Measurements from ENCODE around the gene PIF1. TPM values are rescaled to one million over a fixed set of nuclear protein-coding genes. Genes with fewer than 3 reads are reported as not detected.

Gene PIF1
- polyA plus RNA-seq, 1 donor (not counting 4 experiments of a cell fraction or from before 2014, with no cell fraction given), result 7.6 TPM

- TF ChIP-seq, protein P1, sequence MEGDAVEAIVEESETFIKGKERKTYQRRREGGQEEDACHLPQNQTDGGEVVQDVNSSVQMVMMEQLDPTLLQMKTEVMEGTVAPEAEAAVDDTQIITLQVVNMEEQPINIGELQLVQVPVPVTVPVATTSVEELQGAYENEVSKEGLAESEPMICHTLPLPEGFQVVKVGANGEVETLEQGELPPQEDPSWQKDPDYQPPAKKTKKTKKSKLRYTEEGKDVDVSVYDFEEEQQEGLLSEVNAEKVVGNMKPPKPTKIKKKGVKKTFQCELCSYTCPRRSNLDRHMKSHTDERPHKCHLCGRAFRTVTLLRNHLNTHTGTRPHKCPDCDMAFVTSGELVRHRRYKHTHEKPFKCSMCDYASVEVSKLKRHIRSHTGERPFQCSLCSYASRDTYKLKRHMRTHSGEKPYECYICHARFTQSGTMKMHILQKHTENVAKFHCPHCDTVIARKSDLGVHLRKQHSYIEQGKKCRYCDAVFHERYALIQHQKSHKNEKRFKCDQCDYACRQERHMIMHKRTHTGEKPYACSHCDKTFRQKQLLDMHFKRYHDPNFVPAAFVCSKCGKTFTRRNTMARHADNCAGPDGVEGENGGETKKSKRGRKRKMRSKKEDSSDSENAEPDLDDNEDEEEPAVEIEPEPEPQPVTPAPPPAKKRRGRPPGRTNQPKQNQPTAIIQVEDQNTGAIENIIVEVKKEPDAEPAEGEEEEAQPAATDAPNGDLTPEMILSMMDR (optimal IDR thresholded peaks at IDR 0.05 in 1 of 3, IDR thresholded peaks at IDR 0.05 in 1 of 3, conservative IDR thresholded peaks at IDR 0.05 in 1 of 3; ENCODE audit: extremely low read depth in 1 of 3, insufficient read depth in 2 of 3, low read length in 3 of 3), result no peak
- no peak for TF ChIP-seq EZH2 (IDR thresholded peaks at IDR 0.05; ENCODE audit: low read length)
- Histone ChIP-seq H3K4me1 (ENCODE audit: control insufficient read depth, extremely low read depth, insufficient read depth, low read length) (peaks cover 61% of the 10 kb centered on the region), H3K4me2 (ENCODE audit: control insufficient read depth, extremely low read depth, insufficient read depth, low read depth, low read length) (peak overlapping the region; percentile 73), H3K9me1 (ENCODE audit: control insufficient read depth, extremely low read depth, insufficient read depth, low read length) (peaks cover 4% of the 10 kb centered on the region), H3K27ac (ENCODE audit: control insufficient read depth, insufficient read depth, low read length) (peak overlapping the region; percentile 29), H3K9ac (ENCODE audit: control insufficient read depth, extremely low read depth, insufficient read depth, low read length) (no peak overlapping the region), H3K27me3 (ENCODE audit: control insufficient read depth, extremely low read depth, insufficient read depth, low read length) (no peaks in the 10 kb centered on the region), H3K36me3 (ENCODE audit: control insufficient read depth in 2 of 2, extremely low read depth in 1 of 2, insufficient read depth in 2 of 2, low read length in 2 of 2) (peaks cover 0 to 11% of the 10 kb centered on the region in 2 experiments), H2AFZ (ENCODE audit: control insufficient read depth, low read length) (no peak overlapping the region), H4K20me1 (ENCODE audit: control insufficient read depth, extremely low read depth, insufficient read depth, low read length) (no peaks in the 10 kb centered on the region), H3K9me3 (ENCODE audit: control insufficient read depth, low read depth, low read length) (no peaks in the 10 kb centered on the region), H3K79me2 (ENCODE audit: control insufficient read depth, insufficient read depth, low read length) (peaks cover 60% of the 10 kb centered on the region), H3K4me3 (ENCODE audit: control insufficient read depth in 2 of 3, extremely low read depth in 1 of 3, insufficient read depth in 2 of 3, low read depth in 1 of 3, low read length in 3 of 3) (no peak overlapping the region)
- DNase-seq (ENCODE audit: low read depth, low spot score) (no peak), FAIRE-seq (no peak)
- dilution Hi-C loops (cut with MboI; ENCODE audit: extremely low pct_ligation_motif_present, low sequenced_read_pairs), result no loop called here
These were observed 22.6 kb upstream of the PIF1 start for GRCh38 chr15:64847876-64848716.

DNA sequence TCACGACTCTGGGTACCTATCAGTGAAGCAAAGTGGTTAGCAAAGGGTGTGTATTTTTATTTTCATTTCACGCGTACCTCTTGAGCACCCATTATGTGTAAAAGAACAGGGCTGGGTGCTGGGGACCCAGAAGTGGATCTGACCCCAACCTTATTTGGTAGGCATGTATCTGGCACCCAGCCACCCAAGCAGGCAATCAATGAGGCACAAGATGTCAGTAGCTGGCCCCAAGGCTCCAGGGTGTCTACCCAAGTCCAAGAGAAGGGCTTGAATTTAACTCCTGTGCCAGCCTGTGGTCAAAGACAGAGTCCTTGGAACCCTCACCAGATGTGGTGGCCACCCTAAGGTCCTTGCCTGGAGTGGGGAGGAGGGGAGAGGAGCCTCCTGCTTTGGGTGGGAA is 22.0 kb upstream of the PIF1 start:
- peak overlapping the region; percentile 28 for H3K9ac ChIP-seq (ENCODE audit: control insufficient read depth, extremely low read depth, insufficient read depth, low read length)
- TF ChIP-seq, protein P1 (optimal IDR thresholded peaks at IDR 0.05 in 1 of 3, IDR thresholded peaks at IDR 0.05 in 1 of 3, conservative IDR thresholded peaks at IDR 0.05 in 1 of 3; ENCODE audit: extremely low read depth in 1 of 3, insufficient read depth in 2 of 3, low read length in 3 of 3), result no peak
- TF ChIP-seq EZH2 (IDR thresholded peaks at IDR 0.05; ENCODE audit: low read length), result no peak
- no peak overlapping the region for H2AFZ ChIP-seq (ENCODE audit: control insufficient read depth, low read length)
- H3K9me3 ChIP-seq (ENCODE audit: control insufficient read depth, low read depth, low read length), result no peaks in the 10 kb centered on the region
- peak overlapping the region; percentile 29 for H3K27ac ChIP-seq (ENCODE audit: control insufficient read depth, insufficient read depth, low read length)
- dilution Hi-C loops (cut with MboI; ENCODE audit: extremely low pct_ligation_motif_present, low sequenced_read_pairs), result no loop called here
- H3K79me2 ChIP-seq (ENCODE audit: control insufficient read depth, insufficient read depth, low read length), result peaks cover 64% of the 10 kb centered on the region
- H3K4me1 ChIP-seq (ENCODE audit: control insufficient read depth, extremely low read depth, insufficient read depth, low read length), result peaks cover 68% of the 10 kb centered on the region
- no peak for FAIRE-seq
- H3K4me2 ChIP-seq (ENCODE audit: control insufficient read depth, extremely low read depth, insufficient read depth, low read depth, low read length), result peak overlapping the region; percentile 73
- H3K36me3 ChIP-seq (ENCODE audit: control insufficient read depth in 2 of 2, extremely low read depth in 1 of 2, insufficient read depth in 2 of 2, low read length in 2 of 2), result peaks cover 0 to 11% of the 10 kb centered on the region in 2 experiments
- DNase-seq (ENCODE audit: low read depth, low spot score), result no peak
- H3K27me3 ChIP-seq (ENCODE audit: control insufficient read depth, extremely low read depth, insufficient read depth, low read length), result no peaks in the 10 kb centered on the region
- H3K9me1 ChIP-seq (ENCODE audit: control insufficient read depth, extremely low read depth, insufficient read depth, low read length), result peaks cover 4% of the 10 kb centered on the region
- H4K20me1 ChIP-seq (ENCODE audit: control insufficient read depth, extremely low read depth, insufficient read depth, low read length), result no peaks in the 10 kb centered on the region
- H3K4me3 ChIP-seq (ENCODE audit: control insufficient read depth in 2 of 3, extremely low read depth in 1 of 3, insufficient read depth in 2 of 3, low read depth in 1 of 3, low read length in 3 of 3), result peak overlapping the region in 1 of 3 experiments; percentile 46
